ENCODE results near the gene PYHIN1. TPM values are rescaled to one million over a fixed set of nuclear protein-coding genes. Genes with fewer than 3 reads are reported as not detected.

PYHIN1 gene
- total RNA-seq, result not detected in 2 replicates

GRCh38 chr1:158931055-158931737 lies at the start of gene PYHIN1:
Gene PYHIN1 (plus strand): TSS chr1:158931552. CDS start chr1:158936911, 5,359 bp downstream.

GRCh38 chr1:159009704-159010361 lies 78.5 kb downstream of the PYHIN1 start, which contains the start of gene IFI16:
Gene IFI16 (plus strand): TSS chr1:159009907. CDS start chr1:159014681, 4,774 bp downstream.

Other genes with a start within 250 kb of the PYHIN1 start
- gene SPTA1, start 244.8 kb upstream of the PYHIN1 start, total RNA-seq, result not detected in 2 replicates
- not detected in 2 replicates for gene OR6K2, start 230.9 kb upstream of the PYHIN1 start, total RNA-seq
- 0.12 TPM in 1 of 2 replicates, not detected in the other for gene OR6K3, start 210.8 kb upstream of the PYHIN1 start, total RNA-seq
- gene OR6K6, start 176.8 kb upstream of the PYHIN1 start, total RNA-seq, result 0.12 TPM in 1 of 2 replicates, not detected in the other
- gene OR6N1, start 159.4 kb upstream of the PYHIN1 start, total RNA-seq, result not detected in 2 replicates
- not detected in 2 replicates for gene OR6N2, start 150.3 kb upstream of the PYHIN1 start, total RNA-seq
- not detected in 2 replicates for gene MNDA, start 100.2 kb upstream of the PYHIN1 start, total RNA-seq
- 93.3 and 117 TPM in 2 replicates for gene IFI16, start 78.4 kb downstream of the PYHIN1 start, total RNA-seq
- 0.11 TPM in 1 of 2 replicates, not detected in the other for gene AIM2, start 145.2 kb downstream of the PYHIN1 start, total RNA-seq
- gene CADM3, start 240.1 kb downstream of the PYHIN1 start, total RNA-seq, result 0.12 and 0.22 TPM in 2 replicates

All from uterine smooth muscle cell (primary cell).